ENCODE data around the gene NTSR1. TPM values are rescaled to one million over a fixed set of nuclear protein-coding genes. Genes with fewer than 3 reads are reported as not detected.

NTSR1 gene
- polyA plus RNA-seq, 1 donor from 2014 or later, result 0.05 TPM

DNA sequence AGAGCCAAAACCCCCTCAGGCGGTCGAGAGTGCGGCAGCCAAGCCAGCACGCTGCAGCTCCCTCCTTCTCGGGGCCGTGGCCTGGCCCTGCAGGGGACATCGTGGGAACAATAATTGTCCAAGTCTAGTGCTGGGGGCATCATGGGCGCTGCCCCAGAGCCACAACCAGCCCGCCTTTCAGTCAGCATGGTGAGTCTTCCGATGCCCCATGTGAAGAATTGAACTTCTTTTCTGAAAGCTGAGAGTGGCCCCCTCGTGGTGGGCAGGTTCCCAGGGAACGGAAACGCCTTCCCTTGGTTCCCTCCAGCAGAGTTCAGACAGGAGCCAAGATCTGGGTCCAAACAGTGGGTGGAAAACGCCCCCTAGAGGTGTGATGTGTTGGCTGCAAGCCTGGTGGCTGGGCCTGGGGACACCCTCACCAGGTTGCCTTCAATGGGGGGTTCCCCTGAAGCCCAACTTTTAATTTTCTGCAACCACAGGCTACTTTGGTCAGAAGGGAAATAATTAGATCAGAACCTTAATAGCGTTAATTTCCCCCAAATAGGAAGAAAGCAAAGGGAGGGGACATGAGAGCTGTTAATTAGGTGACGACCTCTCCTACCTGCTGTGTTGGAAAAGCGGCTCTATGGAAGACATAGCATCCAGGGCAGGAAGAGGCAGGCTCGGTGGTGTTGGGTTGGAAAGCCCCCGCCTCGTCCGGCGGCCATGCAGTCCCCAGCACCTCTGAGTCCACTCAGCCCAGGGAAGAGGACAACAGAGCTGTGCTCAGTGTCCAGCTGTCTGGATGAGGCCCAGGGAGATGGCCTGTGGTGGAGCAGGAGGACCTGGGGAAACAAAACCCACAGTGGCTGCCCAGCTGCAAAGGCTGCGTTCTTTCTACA, 82.9 kb downstream of the NTSR1 start:
- H3K9me3 ChIP-seq (ENCODE audit: low read length), result no peaks in the 10 kb centered on the region
- H3K4me2 ChIP-seq (ENCODE audit: low read length), result no peak overlapping the region
- no peak overlapping the region for H3K9ac ChIP-seq (ENCODE audit: low read length)
- no peaks in the 10 kb centered on the region for H3K27me3 ChIP-seq (ENCODE audit: insufficient read depth, low read depth, low read length)
- H3K9me2 ChIP-seq (ENCODE audit: insufficient read depth, low read length), result no peaks in the 10 kb centered on the region
- no peaks in the 10 kb centered on the region for H3F3A ChIP-seq (ENCODE audit: insufficient read depth, low read length, poor library complexity, severe bottlenecking)
- TF ChIP-seq RAD21 (conservative IDR thresholded peaks at IDR 0.05) (peak; percentile 99), SMC3 (conservative IDR thresholded peaks at IDR 0.05; ENCODE audit: poor library complexity) (peak; percentile 99), MXI1 (conservative IDR thresholded peaks at IDR 0.05; ENCODE audit: poor library complexity, severe bottlenecking) (peak; percentile 83)
- TF ChIP-seq, protein P1, sequence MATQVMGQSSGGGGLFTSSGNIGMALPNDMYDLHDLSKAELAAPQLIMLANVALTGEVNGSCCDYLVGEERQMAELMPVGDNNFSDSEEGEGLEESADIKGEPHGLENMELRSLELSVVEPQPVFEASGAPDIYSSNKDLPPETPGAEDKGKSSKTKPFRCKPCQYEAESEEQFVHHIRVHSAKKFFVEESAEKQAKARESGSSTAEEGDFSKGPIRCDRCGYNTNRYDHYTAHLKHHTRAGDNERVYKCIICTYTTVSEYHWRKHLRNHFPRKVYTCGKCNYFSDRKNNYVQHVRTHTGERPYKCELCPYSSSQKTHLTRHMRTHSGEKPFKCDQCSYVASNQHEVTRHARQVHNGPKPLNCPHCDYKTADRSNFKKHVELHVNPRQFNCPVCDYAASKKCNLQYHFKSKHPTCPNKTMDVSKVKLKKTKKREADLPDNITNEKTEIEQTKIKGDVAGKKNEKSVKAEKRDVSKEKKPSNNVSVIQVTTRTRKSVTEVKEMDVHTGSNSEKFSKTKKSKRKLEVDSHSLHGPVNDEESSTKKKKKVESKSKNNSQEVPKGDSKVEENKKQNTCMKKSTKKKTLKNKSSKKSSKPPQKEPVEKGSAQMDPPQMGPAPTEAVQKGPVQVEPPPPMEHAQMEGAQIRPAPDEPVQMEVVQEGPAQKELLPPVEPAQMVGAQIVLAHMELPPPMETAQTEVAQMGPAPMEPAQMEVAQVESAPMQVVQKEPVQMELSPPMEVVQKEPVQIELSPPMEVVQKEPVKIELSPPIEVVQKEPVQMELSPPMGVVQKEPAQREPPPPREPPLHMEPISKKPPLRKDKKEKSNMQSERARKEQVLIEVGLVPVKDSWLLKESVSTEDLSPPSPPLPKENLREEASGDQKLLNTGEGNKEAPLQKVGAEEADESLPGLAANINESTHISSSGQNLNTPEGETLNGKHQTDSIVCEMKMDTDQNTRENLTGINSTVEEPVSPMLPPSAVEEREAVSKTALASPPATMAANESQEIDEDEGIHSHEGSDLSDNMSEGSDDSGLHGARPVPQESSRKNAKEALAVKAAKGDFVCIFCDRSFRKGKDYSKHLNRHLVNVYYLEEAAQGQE (IDR thresholded peaks at IDR 0.05; ENCODE audit: borderline replicate concordance), result no peak
- TF ChIP-seq, protein P2, sequence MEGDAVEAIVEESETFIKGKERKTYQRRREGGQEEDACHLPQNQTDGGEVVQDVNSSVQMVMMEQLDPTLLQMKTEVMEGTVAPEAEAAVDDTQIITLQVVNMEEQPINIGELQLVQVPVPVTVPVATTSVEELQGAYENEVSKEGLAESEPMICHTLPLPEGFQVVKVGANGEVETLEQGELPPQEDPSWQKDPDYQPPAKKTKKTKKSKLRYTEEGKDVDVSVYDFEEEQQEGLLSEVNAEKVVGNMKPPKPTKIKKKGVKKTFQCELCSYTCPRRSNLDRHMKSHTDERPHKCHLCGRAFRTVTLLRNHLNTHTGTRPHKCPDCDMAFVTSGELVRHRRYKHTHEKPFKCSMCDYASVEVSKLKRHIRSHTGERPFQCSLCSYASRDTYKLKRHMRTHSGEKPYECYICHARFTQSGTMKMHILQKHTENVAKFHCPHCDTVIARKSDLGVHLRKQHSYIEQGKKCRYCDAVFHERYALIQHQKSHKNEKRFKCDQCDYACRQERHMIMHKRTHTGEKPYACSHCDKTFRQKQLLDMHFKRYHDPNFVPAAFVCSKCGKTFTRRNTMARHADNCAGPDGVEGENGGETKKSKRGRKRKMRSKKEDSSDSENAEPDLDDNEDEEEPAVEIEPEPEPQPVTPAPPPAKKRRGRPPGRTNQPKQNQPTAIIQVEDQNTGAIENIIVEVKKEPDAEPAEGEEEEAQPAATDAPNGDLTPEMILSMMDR (IDR thresholded peaks at IDR 0.05; ENCODE audit: poor library complexity, severe bottlenecking), result peak; percentile 99
- H3K36me3 ChIP-seq (ENCODE audit: insufficient read depth, low read length), result no peaks in the 10 kb centered on the region
- H3K79me2 ChIP-seq (replicated peaks; ENCODE audit: insufficient read depth, low read length), result no peaks in the 10 kb centered on the region
- H3K27ac ChIP-seq (ENCODE audit: low read length), result no peak overlapping the region
- H2AFZ ChIP-seq (ENCODE audit: low read depth, low read length), result no peak overlapping the region
- no peak overlapping the region for H3K4me3 ChIP-seq (ENCODE audit: low read length)
- H4K20me1 ChIP-seq (ENCODE audit: insufficient read depth), result no peaks in the 10 kb centered on the region

GRCh38 chr20:62792182-62792939, 83.7 kb downstream of the NTSR1 start:
- H3K9ac ChIP-seq (ENCODE audit: low read length), result no peak overlapping the region
- H4K20me1 ChIP-seq (ENCODE audit: insufficient read depth), result no peaks in the 10 kb centered on the region
- H2AFZ ChIP-seq (ENCODE audit: low read depth, low read length), result no peak overlapping the region
- no peak for TF ChIP-seq POLR2AphosphoS5 (IDR thresholded peaks at IDR 0.05)
- TF ChIP-seq, protein P1 (IDR thresholded peaks at IDR 0.05; ENCODE audit: borderline replicate concordance), result no peak
- TF ChIP-seq SMC3 (conservative IDR thresholded peaks at IDR 0.05; ENCODE audit: poor library complexity), result no peak
- TF ChIP-seq EP300 (conservative IDR thresholded peaks at IDR 0.05; ENCODE audit: poor library complexity, severe bottlenecking), result no peak
- H3K79me2 ChIP-seq (replicated peaks; ENCODE audit: insufficient read depth, low read length), result peaks cover 3% of the 10 kb centered on the region
- no peaks in the 10 kb centered on the region for H3K27me3 ChIP-seq (ENCODE audit: insufficient read depth, low read depth, low read length)
- no peaks in the 10 kb centered on the region for H3K9me2 ChIP-seq (ENCODE audit: insufficient read depth, low read length)
- no peak overlapping the region for H3K27ac ChIP-seq (ENCODE audit: low read length)
- H3F3A ChIP-seq (ENCODE audit: insufficient read depth, low read length, poor library complexity, severe bottlenecking), result no peaks in the 10 kb centered on the region
- no peak overlapping the region for H3K4me3 ChIP-seq (ENCODE audit: low read length)
- no peaks in the 10 kb centered on the region for H3K36me3 ChIP-seq (ENCODE audit: insufficient read depth, low read length)
- H3K9me3 ChIP-seq (ENCODE audit: low read length), result no peaks in the 10 kb centered on the region
- no peak overlapping the region for H3K4me2 ChIP-seq (ENCODE audit: low read length)

Data from neural cell (in vitro differentiated cells).